Activated CD8-positive, alpha-beta memory T cell treated with anti-CD3 and anti-CD28 coated beads, Interleukin-2, amount 50 U/mL, for 24 hours (primary cell): Measurements from ENCODE around the gene GREB1.

Source experiments
- DNase-seq: peaks from one replicate; pipeline ENCODE4 v3.0.0-alpha.2; 2020; ENCODE audit errors: extremely low read depth

Gene GREB1

GRCh38 chr2:11578986-11579774 lies 45.3 kb downstream of the GREB1 start:
- no peak for DNase-seq

- DNase-seq: no peak
Observed at GRCh38 chr2:11579867-11580659, 46.2 kb downstream of the GREB1 start.

GRCh38 chr2:11580697-11581096 lies 46.9 kb downstream of the GREB1 start:
- DNase-seq: no peak

- no peak for DNase-seq
Observed at GRCh38 chr2:11581124-11581796, 47.4 kb downstream of the GREB1 start.

- no peak for DNase-seq
Observed at GRCh38 chr2:11581797-11582611, 48.2 kb downstream of the GREB1 start.

GRCh38 chr2:11582612-11582861 lies 48.7 kb downstream of the GREB1 start:
- DNase-seq: no peak

- DNase-seq: peak; percentile 35
Observed at GRCh38 chr2:11582862-11583752, 49.3 kb downstream of the GREB1 start.

- DNase-seq: peak; percentile 81
Observed at GRCh38 chr2:11583840-11584524, 50.1 kb downstream of the GREB1 start.

GRCh38 chr2:11584525-11585056 lies 50.7 kb downstream of the GREB1 start:
- no peak for DNase-seq

GRCh38 chr2:11585071-11585470 lies 51.2 kb downstream of the GREB1 start:
- DNase-seq: no peak

GRCh38 chr2:11588228-11589110 lies 54.6 kb downstream of the GREB1 start:
- no peak for DNase-seq

GRCh38 chr2:11589316-11589940 lies 55.6 kb downstream of the GREB1 start:
- DNase-seq: no peak

GRCh38 chr2:11590193-11590592 lies 56.3 kb downstream of the GREB1 start:
- no peak for DNase-seq

- no peak for DNase-seq
Observed at GRCh38 chr2:11591091-11591490, 57.2 kb downstream of the GREB1 start.

- DNase-seq: no peak
Observed at GRCh38 chr2:11592671-11593574, 59.1 kb downstream of the GREB1 start.

GRCh38 chr2:11596801-11597200 lies 63.0 kb downstream of the GREB1 start:
- no peak for DNase-seq

GRCh38 chr2:11597538-11598225 lies 63.8 kb downstream of the GREB1 start:
- no peak for DNase-seq
